ENCODE data around the gene MTMR6.

DNA sequence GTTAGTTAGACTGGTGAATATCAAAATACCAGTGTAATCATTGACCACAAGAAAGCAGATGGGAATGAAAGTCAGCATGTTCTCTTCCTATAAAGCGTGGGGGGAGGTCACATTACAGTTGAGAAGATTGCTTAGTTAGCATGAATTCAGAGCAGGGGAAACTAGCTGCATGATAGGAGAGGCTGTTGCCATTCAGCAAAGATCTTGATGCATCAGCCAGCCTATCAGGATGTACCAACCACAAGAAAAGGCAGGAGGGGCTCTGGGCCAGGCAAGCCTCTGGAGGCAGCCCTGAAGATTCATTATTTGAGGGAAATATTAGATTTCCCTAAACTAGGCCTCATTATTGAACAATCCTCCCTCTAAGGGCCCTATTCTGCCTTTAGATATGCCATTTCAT is 5.0 kb upstream of the MTMR6 start:
- TF ChIP-seq, protein P1, sequence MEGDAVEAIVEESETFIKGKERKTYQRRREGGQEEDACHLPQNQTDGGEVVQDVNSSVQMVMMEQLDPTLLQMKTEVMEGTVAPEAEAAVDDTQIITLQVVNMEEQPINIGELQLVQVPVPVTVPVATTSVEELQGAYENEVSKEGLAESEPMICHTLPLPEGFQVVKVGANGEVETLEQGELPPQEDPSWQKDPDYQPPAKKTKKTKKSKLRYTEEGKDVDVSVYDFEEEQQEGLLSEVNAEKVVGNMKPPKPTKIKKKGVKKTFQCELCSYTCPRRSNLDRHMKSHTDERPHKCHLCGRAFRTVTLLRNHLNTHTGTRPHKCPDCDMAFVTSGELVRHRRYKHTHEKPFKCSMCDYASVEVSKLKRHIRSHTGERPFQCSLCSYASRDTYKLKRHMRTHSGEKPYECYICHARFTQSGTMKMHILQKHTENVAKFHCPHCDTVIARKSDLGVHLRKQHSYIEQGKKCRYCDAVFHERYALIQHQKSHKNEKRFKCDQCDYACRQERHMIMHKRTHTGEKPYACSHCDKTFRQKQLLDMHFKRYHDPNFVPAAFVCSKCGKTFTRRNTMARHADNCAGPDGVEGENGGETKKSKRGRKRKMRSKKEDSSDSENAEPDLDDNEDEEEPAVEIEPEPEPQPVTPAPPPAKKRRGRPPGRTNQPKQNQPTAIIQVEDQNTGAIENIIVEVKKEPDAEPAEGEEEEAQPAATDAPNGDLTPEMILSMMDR (IDR thresholded peaks at IDR 0.05): no peak
- no peak for TF ChIP-seq POLR2AphosphoS5 (IDR thresholded peaks at IDR 0.05; ENCODE audit: low read depth, low read length)
- TF ChIP-seq, protein P2, sequence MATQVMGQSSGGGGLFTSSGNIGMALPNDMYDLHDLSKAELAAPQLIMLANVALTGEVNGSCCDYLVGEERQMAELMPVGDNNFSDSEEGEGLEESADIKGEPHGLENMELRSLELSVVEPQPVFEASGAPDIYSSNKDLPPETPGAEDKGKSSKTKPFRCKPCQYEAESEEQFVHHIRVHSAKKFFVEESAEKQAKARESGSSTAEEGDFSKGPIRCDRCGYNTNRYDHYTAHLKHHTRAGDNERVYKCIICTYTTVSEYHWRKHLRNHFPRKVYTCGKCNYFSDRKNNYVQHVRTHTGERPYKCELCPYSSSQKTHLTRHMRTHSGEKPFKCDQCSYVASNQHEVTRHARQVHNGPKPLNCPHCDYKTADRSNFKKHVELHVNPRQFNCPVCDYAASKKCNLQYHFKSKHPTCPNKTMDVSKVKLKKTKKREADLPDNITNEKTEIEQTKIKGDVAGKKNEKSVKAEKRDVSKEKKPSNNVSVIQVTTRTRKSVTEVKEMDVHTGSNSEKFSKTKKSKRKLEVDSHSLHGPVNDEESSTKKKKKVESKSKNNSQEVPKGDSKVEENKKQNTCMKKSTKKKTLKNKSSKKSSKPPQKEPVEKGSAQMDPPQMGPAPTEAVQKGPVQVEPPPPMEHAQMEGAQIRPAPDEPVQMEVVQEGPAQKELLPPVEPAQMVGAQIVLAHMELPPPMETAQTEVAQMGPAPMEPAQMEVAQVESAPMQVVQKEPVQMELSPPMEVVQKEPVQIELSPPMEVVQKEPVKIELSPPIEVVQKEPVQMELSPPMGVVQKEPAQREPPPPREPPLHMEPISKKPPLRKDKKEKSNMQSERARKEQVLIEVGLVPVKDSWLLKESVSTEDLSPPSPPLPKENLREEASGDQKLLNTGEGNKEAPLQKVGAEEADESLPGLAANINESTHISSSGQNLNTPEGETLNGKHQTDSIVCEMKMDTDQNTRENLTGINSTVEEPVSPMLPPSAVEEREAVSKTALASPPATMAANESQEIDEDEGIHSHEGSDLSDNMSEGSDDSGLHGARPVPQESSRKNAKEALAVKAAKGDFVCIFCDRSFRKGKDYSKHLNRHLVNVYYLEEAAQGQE (IDR thresholded peaks at IDR 0.05; ENCODE audit: insufficient read depth in 1 of 2, low read depth in 2 of 2, low read length in 1 of 2): no peak
- TF ChIP-seq TCF7L2 (IDR thresholded peaks at IDR 0.05; ENCODE audit: low read depth, low read length): no peak

All from Panc1 (cell line).